GM23338 (cell line): ENCODE measurements around the gene TMEM187. TPM values are rescaled to one million over a fixed set of nuclear protein-coding genes. Genes with fewer than 3 reads are reported as not detected.
"Not testable (repeated sequence)": the region's sequence is repeated elsewhere in the genome, so short reads cannot be mapped to it uniquely, and the experiment has no call there.

ENCODE experiments used
- ATAC-seq: fragments of 200-7000 bp; cut with Tn5 transposase; 3 replicates; pipeline ENCODE4 v1.9.1; 2020
- DNase-seq: peaks from one replicate; pipeline ENCODE4 v3.0.0-alpha.2; 2015; ENCODE audit warnings: low spot score
- H2AFZ ChIP-seq: fragments of 200-600 bp; sonication (generic); 2 replicates; pipeline ENCODE4 v1.8.0; 2016; ENCODE audit warnings: antibody characterized with exemption, mild to moderate bottlenecking, moderate library complexity
- H3F3A ChIP-seq: fragments of 200-600 bp; sonication (generic); replicated peaks from 2 replicates; pipeline ENCODE4 v1.8.0; 2017; ENCODE audit warnings: antibody characterized with exemption, mixed run types, low read depth
- H3K27ac ChIP-seq: fragments of 200-600 bp; sonication (generic); 2 replicates; pipeline ENCODE4 v1.6.1; 2016; ENCODE audit warnings: low read depth
- H3K27me3 ChIP-seq: fragments of 200-600 bp; sonication (generic); 2 replicates; pipeline ENCODE4 v1.8.0; 2016; ENCODE audit warnings: mild to moderate bottlenecking, mixed run types, moderate library complexity; ENCODE audit not compliant: insufficient read depth
- H3K36me3 ChIP-seq: fragments of 200-600 bp; sonication (generic); 2 replicates; pipeline ENCODE4 v1.8.0; 2016; ENCODE audit warnings: mild to moderate bottlenecking; ENCODE audit not compliant: insufficient read depth
- H3K4me1 ChIP-seq: fragments of 200-600 bp; sonication (generic); 2 replicates; pipeline ENCODE4 v1.8.0; 2016; ENCODE audit warnings: mild to moderate bottlenecking, moderate library complexity; ENCODE audit not compliant: insufficient read depth
- H3K4me2 ChIP-seq: fragments of 200-600 bp; sonication (generic); 2 replicates; pipeline ENCODE4 v1.7.1; 2017; ENCODE audit warnings: mixed run types
- H3K4me3 ChIP-seq: fragments of 200-600 bp; sonication (generic); 2 replicates; pipeline ENCODE4 v1.6.1; 2016; ENCODE audit warnings: mixed run types
- H3K79me2 ChIP-seq: fragments of 200-600 bp; sonication (generic); replicated peaks from 2 replicates; pipeline ENCODE4 v1.8.0; 2017; ENCODE audit warnings: mild to moderate bottlenecking; ENCODE audit not compliant: insufficient read depth
- H3K9me2 ChIP-seq: fragments of 200-600 bp; sonication (generic); 2 replicates; pipeline ENCODE4 v1.8.0; 2017; ENCODE audit not compliant: insufficient read depth
- H4K20me1 ChIP-seq: fragments of 200-600 bp; sonication (generic); replicated peaks from 2 replicates; pipeline ENCODE4 v1.8.0; 2017; ENCODE audit warnings: mild to moderate bottlenecking; ENCODE audit not compliant: insufficient read depth
- H3K27ac Mint-ChIP-seq: 2 replicates; pipeline ENCODE4 v1.8.0; 2020; ENCODE audit warnings: inconsistent platforms, mild to moderate bottlenecking, moderate library complexity, mixed read lengths
- H3K27me3 Mint-ChIP-seq: 3 replicates; pipeline ENCODE4 v1.8.0; 2022; ENCODE audit warnings: low read depth, mild to moderate bottlenecking, moderate library complexity, mixed read lengths, inconsistent platforms; ENCODE audit not compliant: insufficient read depth, poor library complexity
- H3K36me3 Mint-ChIP-seq: 3 replicates; pipeline ENCODE4 v1.8.0; 2021; ENCODE audit warnings: low read depth, mild to moderate bottlenecking, inconsistent platforms, moderate library complexity, mixed read lengths
- H3K4me1 Mint-ChIP-seq: 3 replicates; pipeline ENCODE4 v1.8.0; 2020; ENCODE audit warnings: mild to moderate bottlenecking, inconsistent platforms, mixed read lengths
- H3K4me3 Mint-ChIP-seq: 3 replicates; pipeline ENCODE4 v1.8.0; 2021; ENCODE audit warnings: moderate library complexity, mild to moderate bottlenecking, inconsistent platforms, mixed read lengths
- H3K9me3 Mint-ChIP-seq: 3 replicates; pipeline ENCODE4 v1.8.0; 2020; ENCODE audit warnings: moderate library complexity, mild to moderate bottlenecking, inconsistent platforms, mixed read lengths
- CREB1 ChIP-seq: fragments of 250-450 bp; sonication (Bioruptor Pico); IDR thresholded peaks from 2 replicates; pipeline ENCODE4 v1.5.0; 2020; ENCODE audit warnings: low read depth, mild to moderate bottlenecking, moderate library complexity
- ETS1 ChIP-seq: IDR thresholded peaks from 2 replicates; pipeline ENCODE4 v1.6.1; 2016; ENCODE audit warnings: antibody characterized with exemption
- EZH2 ChIP-seq: fragments of 200-600 bp; sonication (generic); IDR thresholded peaks from one replicate; pipeline ENCODE4 v1.8.0; 2017; ENCODE audit warnings: antibody characterized with exemption, mild to moderate bottlenecking, low read depth; ENCODE audit not compliant: unreplicated experiment
- EZH2phosphoT487 ChIP-seq: fragments of 200-600 bp; sonication (generic); IDR thresholded peaks from one replicate; pipeline ENCODE4 v1.8.1; 2018; ENCODE audit warnings: antibody characterized with exemption; ENCODE audit not compliant: unreplicated experiment
- JUNB ChIP-seq: IDR thresholded peaks from one replicate; pipeline ENCODE4 v1.6.1; 2016; ENCODE audit warnings: antibody characterized with exemption; ENCODE audit not compliant: unreplicated experiment
- NANOG ChIP-seq: IDR thresholded peaks from 2 replicates; pipeline ENCODE4 v1.6.1; 2016; ENCODE audit warnings: antibody characterized with exemption, borderline replicate concordance
- POLR2AphosphoS5 ChIP-seq: IDR thresholded peaks from 2 replicates; pipeline ENCODE4 v1.6.1; 2016; ENCODE audit warnings: antibody characterized with exemption, low read depth
- REST ChIP-seq: IDR thresholded peaks from one replicate; pipeline ENCODE4 v1.6.1; 2018; ENCODE audit warnings: antibody characterized with exemption; ENCODE audit not compliant: unreplicated experiment
- STAT1 ChIP-seq: IDR thresholded peaks from one replicate; pipeline ENCODE4 v1.6.1; 2016; ENCODE audit warnings: antibody characterized with exemption; ENCODE audit not compliant: unreplicated experiment
- ZNF114 ChIP-seq: fragments of 250-450 bp; sonication (Bioruptor Pico); IDR thresholded peaks from 2 replicates; pipeline ENCODE4 v1.5.0; 2020; ENCODE audit warnings: mild to moderate bottlenecking, moderate library complexity
- ZNF331 ChIP-seq: fragments of 250-450 bp; sonication (Bioruptor Pico); IDR thresholded peaks from 2 replicates; pipeline ENCODE4 v1.5.0; 2020; ENCODE audit warnings: low read depth, mild to moderate bottlenecking, moderate library complexity
- polyA plus RNA-seq: library from polyadenylated mRNA; unstranded; fragments of >200 nt; fragmentation: Nextera tagmentation; extraction: Ambion mirVana; gene quantifications from 2 replicates; pipeline ENCODE4 v1.2.1, GENCODE V29; 2016
- total RNA-seq: library from RNA; depleted of rRNA; stranded (reverse); fragments of >200 nt; shearing (Covaris generic); gene quantifications from 2 replicates; pipeline ENCODE4 v1.2.3, GENCODE V29; 2014

The TMEM187 gene
- total and polyA plus RNA-seq, 2 experiments from 2014 or later = 2.5 to 4.4 TPM

GRCh38 chrX:153980394-153980793 is 7.8 kb downstream of the TMEM187 start:
- not testable (repeated sequence) for H3K9me2 ChIP-seq, H3K36me3 ChIP-seq, H3K4me2 ChIP-seq, H3K4me3 ChIP-seq, H3F3A ChIP-seq, H2AFZ ChIP-seq, H3K27ac Mint-ChIP-seq, H3K27me3 Mint-ChIP-seq, H4K20me1 ChIP-seq, DNase-seq, H3K36me3 Mint-ChIP-seq, H3K4me3 Mint-ChIP-seq, H3K27ac ChIP-seq, H3K27me3 ChIP-seq, H3K9me3 Mint-ChIP-seq, ATAC-seq, H3K4me1 Mint-ChIP-seq, H3K79me2 ChIP-seq, H3K4me1 ChIP-seq

GRCh38 chrX:153981231-153981630 is 8.7 kb downstream of the TMEM187 start:
- H3K4me3 ChIP-seq = no peak overlapping the region
- no peak overlapping the region for H2AFZ ChIP-seq
- no peaks in the 10 kb centered on the region for H3F3A ChIP-seq
- peaks cover 9% of the 10 kb centered on the region; the same call in 2 of the 3 replicates for H3K4me1 Mint-ChIP-seq
- no peaks in the 10 kb centered on the region for H3K36me3 ChIP-seq
- H3K9me3 Mint-ChIP-seq = no peaks in the 10 kb centered on the region
- H3K27me3 Mint-ChIP-seq = no peaks in the 10 kb centered on the region
- no peak overlapping the region for H3K4me3 Mint-ChIP-seq
- no peaks in the 10 kb centered on the region for H3K27me3 ChIP-seq
- H3K9me2 ChIP-seq = no peaks in the 10 kb centered on the region
- DNase-seq (no peak), ATAC-seq (peak; percentile 51)
- H3K27ac Mint-ChIP-seq = no peak overlapping the region
- H3K4me2 ChIP-seq = no peak overlapping the region
- TF ChIP-seq POLR2AphosphoS5 (no peak), ZNF331 (CRISPR knock-in tag) (no peak), NANOG (no peak), EZH2 (no peak), ETS1 (no peak), EZH2phosphoT487 (no peak), STAT1 (no peak), JUNB (no peak), ZNF114 (CRISPR knock-in tag) (no peak), CREB1 (CRISPR knock-in tag) (no peak)
- H4K20me1 ChIP-seq = no peaks in the 10 kb centered on the region
- H3K27ac ChIP-seq = no peak overlapping the region
- H3K36me3 Mint-ChIP-seq = no peaks in the 10 kb centered on the region
- no peaks in the 10 kb centered on the region for H3K4me1 ChIP-seq
- no peaks in the 10 kb centered on the region for H3K79me2 ChIP-seq

GRCh38 chrX:153981771-153982533 is 9.4 kb downstream of the TMEM187 start:
- peaks cover under 1% of the 10 kb centered on the region for H3K27me3 Mint-ChIP-seq
- Histone ChIP-seq H3F3A (no peaks in the 10 kb centered on the region), H3K27me3 (no peaks in the 10 kb centered on the region), H3K4me2 (no peak overlapping the region), H3K79me2 (no peaks in the 10 kb centered on the region), H3K4me1 (no peaks in the 10 kb centered on the region), H2AFZ (no peak overlapping the region), H3K36me3 (no peaks in the 10 kb centered on the region), H4K20me1 (no peaks in the 10 kb centered on the region), H3K9me2 (no peaks in the 10 kb centered on the region), H3K27ac (no peak overlapping the region), H3K4me3 (no peak overlapping the region)
- ATAC-seq = no peak
- H3K4me1 Mint-ChIP-seq = peaks cover 9% of the 10 kb centered on the region; the same call in 2 of the 3 replicates
- DNase-seq = no peak
- H3K9me3 Mint-ChIP-seq = no peaks in the 10 kb centered on the region
- H3K36me3 Mint-ChIP-seq = no peaks in the 10 kb centered on the region
- H3K4me3 Mint-ChIP-seq = no peak overlapping the region
- 0 out of 2 replicates have a peak overlapping the region, but pooled peaks have one; percentile 3 for H3K27ac Mint-ChIP-seq
- no peak for TF ChIP-seq JUNB
- no peak for TF ChIP-seq REST
- TF ChIP-seq NANOG = no peak
- no peak for TF ChIP-seq ZNF331 (CRISPR knock-in tag)
- no peak for TF ChIP-seq ETS1
- no peak for TF ChIP-seq STAT1
